GM19463 (cell line): Measurements from ENCODE around the gene PTPRU.

Source experiments
- ATAC-seq: cut with Tn5 transposase; IDR thresholded peaks from one replicate; pipeline ENCODE4 v1.9.1; 2021; ENCODE audit warnings: mild to moderate bottlenecking, moderate library complexity; ENCODE audit not compliant: unreplicated experiment

PTPRU gene

GRCh38 chr1:29235955-29236711 is at the start of gene PTPRU:
TSS of gene PTPRU (plus strand) at chr1:29236522. CDS start at chr1:29236645, 123 bp downstream.
- peak; percentile 77 for ATAC-seq

DNA sequence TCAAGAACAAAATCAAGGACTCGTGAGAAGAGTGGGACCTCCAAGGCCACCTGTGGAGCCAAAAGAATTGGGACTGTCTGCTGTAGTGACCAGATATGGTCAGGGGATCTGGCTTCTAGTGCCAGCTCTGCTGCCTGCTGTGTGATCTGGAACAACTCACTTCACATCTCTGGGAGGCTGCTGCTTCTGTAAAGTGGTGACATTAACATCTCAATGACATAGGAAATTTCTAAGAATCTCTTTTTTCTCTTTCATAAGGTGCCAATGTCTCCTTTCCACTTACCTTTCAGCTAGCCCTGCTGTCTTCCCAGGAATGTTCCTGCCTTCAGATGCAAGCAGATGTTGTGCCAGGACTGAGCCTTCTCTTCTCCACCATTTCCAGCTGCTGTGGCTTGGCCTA is 49.6 kb upstream of the PTPRU start:
- no peak for ATAC-seq

GRCh38 chr1:29190718-29191117 is 45.6 kb upstream of the PTPRU start:
- no peak for ATAC-seq

GRCh38 chr1:29193879-29194455 is 42.4 kb upstream of the PTPRU start:
- ATAC-seq = no peak

DNA sequence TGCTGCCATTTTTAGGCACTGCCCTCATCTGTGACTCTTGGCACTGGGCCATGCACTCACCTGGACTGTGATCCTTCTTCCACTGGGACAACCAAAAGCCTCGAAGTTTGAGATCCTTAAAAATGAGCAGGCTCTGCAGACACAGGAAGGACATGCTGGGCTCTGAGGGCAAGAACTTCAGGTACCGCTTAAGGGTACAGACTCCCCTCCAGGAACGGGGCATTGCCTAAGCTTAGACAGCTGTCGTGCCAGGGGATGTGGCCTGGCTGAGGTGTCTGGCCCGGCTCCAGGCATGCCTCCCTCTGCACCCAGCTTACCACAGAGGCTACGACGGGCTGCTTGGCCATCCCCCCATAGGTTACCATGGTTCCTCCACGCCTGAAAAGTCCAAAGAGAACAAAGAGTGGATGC is 40.4 kb upstream of the PTPRU start:
- no peak for ATAC-seq

GRCh38 chr1:29196863-29197589 is 39.3 kb upstream of the PTPRU start:
- ATAC-seq = no peak

DNA sequence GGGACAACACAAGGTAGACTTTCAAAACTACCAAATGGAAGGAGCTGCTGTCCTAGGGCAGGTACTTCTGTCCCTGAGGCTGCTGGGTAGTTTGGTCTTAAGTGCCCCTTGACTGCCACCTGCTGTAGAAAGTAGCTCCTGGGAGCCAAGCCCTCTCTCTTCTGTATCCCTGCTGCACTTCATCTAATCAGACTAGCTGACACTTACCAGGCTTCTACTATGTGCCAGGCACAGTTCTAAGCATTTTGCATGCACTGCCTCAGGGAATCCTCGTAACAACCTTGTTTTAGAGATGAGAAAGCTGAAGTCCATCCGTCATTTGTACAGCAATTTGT is 38.8 kb upstream of the PTPRU start:
- no peak for ATAC-seq

DNA sequence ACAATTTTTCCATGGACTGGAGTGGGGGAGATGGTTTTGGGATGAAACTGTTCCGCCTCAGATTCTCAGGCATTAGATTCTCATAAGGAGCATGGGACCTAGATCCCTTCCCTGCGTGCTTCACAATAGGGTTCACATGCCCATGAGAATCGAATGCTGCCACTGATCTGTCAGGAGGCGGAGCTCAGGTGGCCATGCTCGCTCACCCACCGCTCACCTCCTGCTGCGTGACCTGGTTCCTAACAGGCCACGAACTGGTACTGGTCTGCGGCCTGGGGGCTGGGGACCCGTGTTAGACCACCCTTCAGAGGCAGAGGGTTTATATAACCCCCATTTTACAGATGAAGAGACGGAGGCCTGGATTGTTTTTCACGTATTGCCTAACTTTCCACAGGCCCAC is 38.3 kb upstream of the PTPRU start:
- no peak for ATAC-seq

- no peak for ATAC-seq
These were observed 35.3 kb upstream of the PTPRU start for GRCh38 chr1:29200906-29201594.

DNA sequence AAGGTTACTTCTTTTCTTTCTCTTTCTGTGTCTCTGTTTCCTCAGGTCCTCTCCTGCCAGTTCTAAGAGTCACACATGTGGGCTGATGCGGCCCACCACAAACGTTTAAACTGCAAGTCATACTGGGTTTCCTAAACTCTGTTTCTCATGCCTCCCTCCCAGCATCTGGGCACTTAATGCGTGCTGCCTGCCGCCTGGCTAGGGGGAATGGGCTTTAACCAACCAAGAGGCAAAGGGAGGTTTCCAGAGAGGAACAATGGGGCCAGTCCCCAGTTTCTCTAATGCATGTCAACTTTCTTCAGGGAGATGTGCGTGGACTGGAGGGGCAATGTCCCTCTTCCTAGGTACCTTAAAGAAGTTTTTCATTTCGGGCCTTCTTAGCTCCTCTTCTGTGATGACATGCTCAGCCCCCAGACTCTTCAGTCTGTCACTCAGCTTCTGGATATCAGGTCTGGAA is 34.7 kb upstream of the PTPRU start:
- ATAC-seq = no peak

DNA sequence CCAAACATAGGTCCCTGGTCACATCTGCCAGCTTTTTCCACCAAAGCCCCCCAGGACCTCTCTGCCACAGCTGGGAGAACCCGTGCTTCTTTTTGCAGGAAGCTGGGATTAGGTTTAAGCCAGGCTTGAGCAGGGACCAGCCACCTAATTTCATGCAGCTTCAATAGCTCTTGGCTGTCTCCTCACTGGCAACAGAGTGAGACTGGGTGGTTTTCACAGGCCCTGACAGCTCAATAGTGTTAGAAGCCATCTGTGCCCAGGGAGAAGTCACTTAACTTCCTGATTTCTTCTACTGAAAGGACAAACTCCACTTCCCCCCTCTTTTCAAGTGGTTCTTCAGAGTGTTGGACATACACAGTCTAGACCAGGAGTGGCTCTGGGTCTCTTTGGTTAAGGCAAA is 34.3 kb upstream of the PTPRU start:
- ATAC-seq = no peak

DNA sequence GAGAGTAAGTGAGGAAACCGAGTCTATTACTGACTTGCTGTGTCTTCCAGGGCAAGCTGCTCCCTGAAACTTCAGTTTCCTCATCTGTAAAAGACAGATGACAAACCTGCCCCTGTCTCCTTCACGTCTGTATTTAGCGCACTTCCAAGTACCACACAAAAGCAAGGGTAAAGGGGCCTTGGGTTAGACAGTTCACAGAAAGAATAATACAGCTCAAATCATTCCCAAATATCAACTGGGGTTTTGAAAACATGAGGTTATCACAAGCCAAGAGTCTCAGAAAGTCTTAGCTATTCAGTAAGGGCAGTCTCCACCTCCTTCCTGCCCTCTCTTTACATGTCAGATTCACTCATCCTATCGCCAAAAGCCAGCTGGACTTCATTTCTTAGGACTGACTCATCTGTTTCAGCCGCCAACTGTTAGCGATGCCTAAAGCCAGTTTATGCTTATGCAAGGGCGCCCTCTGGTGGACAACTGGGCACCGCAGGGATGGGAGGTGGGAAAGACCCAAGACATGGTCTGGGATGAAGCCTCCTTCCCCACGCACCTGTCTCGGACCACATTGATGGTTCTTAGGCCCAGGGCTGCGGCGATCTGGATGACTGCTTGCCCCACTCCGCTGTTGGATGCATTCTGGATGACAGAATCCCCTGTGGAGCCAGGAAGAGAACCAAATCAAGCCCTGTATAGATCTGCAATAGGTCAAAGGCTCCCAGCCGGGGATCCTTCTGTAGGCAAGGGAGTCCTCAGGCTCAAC is 33.6 kb upstream of the PTPRU start:
- ATAC-seq = peak; percentile 72

DNA sequence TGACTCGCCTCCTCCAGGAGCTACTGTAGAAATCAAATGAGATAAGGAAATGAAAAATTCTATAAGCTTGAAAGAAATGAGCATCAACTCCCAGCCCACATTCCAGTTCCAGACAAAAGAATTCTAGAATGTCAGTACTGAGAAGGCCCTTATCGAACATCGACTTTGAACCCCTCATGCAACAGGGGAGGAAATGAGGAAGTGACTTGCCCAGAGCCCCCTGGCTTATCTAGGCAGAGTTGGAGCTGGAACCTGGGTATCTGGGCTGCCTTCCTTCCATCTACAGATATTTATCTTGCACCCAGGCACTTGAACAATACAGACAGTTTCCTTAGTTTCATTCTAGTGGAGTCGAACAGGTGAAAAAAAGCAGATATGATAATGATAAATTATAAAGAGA is 27.9 kb upstream of the PTPRU start:
- ATAC-seq = no peak

- ATAC-seq = no peak
These were observed 27.1 kb upstream of the PTPRU start for GRCh38 chr1:29209173-29209572.

GRCh38 chr1:29210278-29211085 is 25.8 kb upstream of the PTPRU start:
- ATAC-seq = no peak

DNA sequence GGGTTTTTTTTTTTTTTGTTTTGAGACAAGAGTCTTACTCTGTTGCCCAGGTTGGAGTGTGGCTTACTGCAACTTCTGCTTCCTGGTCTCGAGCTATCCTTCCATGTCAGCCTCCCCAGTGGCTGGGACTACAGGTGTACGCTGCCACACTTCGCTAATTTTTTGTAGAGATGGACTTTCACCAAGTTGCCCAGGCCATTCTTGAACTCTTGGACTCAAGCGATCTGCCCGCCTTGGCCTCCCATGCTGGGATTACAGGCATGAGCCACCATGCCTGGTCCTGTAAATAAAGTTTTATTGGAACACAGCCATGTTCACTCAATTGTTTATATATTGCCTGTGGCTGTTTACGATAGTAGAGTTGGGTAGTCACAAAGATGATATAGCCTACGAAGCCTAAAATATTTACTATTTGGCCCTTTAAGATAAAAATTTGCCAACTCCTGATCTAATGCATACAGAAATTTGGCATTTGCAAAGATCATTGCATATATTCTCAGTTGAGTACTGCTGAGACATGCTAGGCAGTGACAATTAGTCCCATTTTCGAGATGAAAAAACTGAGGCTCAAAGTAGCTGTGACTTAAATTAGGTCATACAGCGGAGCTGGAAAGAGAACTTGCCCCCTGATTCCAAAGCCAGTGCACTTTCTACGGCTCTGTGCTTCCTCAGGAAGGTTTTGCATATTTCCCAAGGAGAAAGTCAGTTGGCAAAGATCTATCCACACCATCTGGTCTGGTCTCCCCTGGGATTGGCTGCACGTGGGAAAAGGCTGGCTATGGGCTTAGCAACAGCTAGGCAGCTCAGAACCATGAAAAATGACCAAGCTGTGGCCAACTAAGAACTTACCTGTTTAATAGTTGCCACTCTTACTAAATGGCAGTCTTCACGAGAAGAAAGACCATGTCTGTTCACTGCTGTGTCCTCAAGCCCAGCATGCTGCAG is 25.0 kb upstream of the PTPRU start:
- ATAC-seq = no peak

DNA sequence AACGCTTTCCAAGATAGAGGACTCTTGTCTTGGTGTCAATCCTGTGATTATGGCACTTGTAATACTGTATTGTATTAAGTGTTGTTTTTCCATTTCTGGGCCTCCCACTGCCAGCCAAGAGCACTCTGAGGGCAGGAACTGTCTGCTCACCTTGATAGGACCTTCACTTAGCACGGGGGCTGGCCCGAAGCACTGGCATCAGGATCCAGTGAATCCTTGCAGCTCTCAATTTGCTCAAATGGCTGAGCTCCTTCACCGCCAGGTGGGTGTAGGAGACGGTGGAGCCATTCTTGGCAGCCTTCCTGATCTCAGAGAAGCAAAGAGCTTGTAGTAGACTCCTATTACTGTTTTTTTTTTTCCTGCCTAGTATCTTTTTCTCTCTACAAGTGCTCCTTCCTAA is 23.3 kb upstream of the PTPRU start:
- no peak for ATAC-seq

DNA sequence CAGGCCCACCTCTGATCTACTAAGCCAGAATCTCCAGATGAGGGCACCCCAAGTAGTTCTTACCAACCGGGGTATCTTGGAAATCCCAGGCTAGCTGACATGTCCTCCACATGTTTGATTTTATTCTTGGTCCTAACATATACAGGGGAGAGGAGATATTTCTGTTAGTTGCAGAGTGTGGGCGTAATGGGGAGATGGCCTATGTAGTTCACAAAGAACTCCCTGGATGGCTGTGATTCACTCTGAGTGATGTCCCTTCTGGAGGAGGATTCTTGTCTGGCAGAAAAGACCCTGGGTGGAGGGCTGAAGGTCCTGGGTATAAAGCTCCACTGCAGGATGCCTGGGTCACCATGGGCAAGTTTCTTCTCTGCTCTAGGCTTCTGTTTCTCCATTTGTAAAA is 18.7 kb upstream of the PTPRU start:
- ATAC-seq = no peak

DNA sequence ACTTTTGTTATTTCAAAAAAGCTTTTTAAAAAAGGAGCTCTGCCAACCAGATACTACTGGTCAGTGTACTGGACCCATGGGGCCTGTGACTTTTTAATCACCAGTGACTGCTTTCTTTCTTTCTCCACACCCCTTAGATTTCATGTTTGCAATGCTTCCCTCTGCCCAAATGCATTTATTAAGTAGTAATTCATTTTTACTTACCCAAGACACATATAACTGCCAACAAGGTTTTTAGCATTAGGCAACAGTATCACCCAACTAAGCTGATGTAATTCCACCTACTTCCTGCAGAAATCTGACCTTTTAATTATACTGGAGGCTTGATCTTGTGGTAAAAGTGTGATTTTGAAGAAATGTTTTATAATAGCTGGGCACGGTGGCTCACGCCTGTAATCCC is 18.1 kb upstream of the PTPRU start:
- no peak for ATAC-seq
